GM12892 (cell line): ENCODE measurements around the gene TTC39A.

Experiments used
- POLR2A ChIP-seq: IDR thresholded peaks from 2 replicates; pipeline ENCODE4 v1.6.1; 2011; ENCODE audit warnings: low read depth, low read length, control low read depth
- POLR2AphosphoS5 ChIP-seq: IDR thresholded peaks from 2 replicates; pipeline ENCODE4 v1.6.1; 2011; ENCODE audit warnings: low read depth, low read length, control low read depth
- TAF1 ChIP-seq: IDR thresholded peaks from 2 replicates; pipeline ENCODE4 v1.6.1; 2011; ENCODE audit warnings: low read depth, mild to moderate bottlenecking, control low read depth, low read length, borderline replicate concordance

DNA sequence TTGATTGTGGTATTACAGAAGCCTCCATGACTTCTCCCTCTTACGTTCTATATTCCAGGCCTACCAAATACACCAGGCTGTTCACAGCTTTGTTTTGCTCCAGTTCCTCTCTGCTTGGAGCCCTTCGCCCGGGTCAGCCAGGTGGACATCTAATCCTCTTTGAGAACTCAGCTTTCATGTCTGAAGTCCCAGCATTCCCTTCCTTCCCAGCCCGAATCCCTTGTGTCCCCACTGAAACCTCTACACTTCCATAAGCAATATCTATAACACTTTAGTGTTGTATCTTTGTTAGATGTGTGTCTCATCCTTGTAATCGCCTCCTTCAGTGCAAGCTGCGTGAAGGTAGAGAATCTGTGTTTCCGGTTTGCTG, 92.3 kb downstream of the TTC39A start:
- TF ChIP-seq POLR2AphosphoS5 (no peak), TAF1 (no peak), POLR2A (no peak)
